Karpas-422 (cell line): ENCODE measurements around the gene LRRC3. TPM values are rescaled to one million over a fixed set of nuclear protein-coding genes. Genes with fewer than 3 reads are reported as not detected.

ENCODE experiments used
- DNase-seq: peaks from one replicate; pipeline ENCODE4 v3.0.0-alpha.2; 2015
- H2AFZ ChIP-seq: fragments of 200-600 bp; sonication (generic); 2 replicates; pipeline ENCODE4 v1.6.1; 2014; ENCODE audit warnings: antibody characterized with exemption, low read length, mixed read lengths
- H3K27ac ChIP-seq: fragments of 200-600 bp; sonication (generic); 2 replicates; pipeline ENCODE4 v1.5.1; 2014; ENCODE audit warnings: mild to moderate bottlenecking, low read length, moderate library complexity
- H3K27me3 ChIP-seq: fragments of 200-600 bp; sonication (generic); 2 replicates; pipeline ENCODE4 v1.6.1; 2014; ENCODE audit warnings: low read length, mixed read lengths
- H3K36me3 ChIP-seq: fragments of 200-600 bp; sonication (generic); 2 replicates; pipeline ENCODE4 v1.6.1; 2014; ENCODE audit warnings: low read length, mixed read lengths; ENCODE audit not compliant: insufficient read depth
- H3K4me1 ChIP-seq: fragments of 200-600 bp; sonication (generic); 2 replicates; pipeline ENCODE4 v1.6.1; 2014; ENCODE audit warnings: mild to moderate bottlenecking, low read length, mixed read lengths
- H3K4me2 ChIP-seq: fragments of 200-600 bp; sonication (generic); 2 replicates; pipeline ENCODE4 v1.6.1; 2014; ENCODE audit warnings: low read length, low read depth, mild to moderate bottlenecking; ENCODE audit not compliant: poor library complexity, severe bottlenecking
- H3K4me3 ChIP-seq: fragments of 200-600 bp; sonication (generic); 2 replicates; pipeline ENCODE4 v1.5.1; 2014; ENCODE audit warnings: mild to moderate bottlenecking, antibody characterized with exemption, low read length, mixed read lengths
- H3K79me2 ChIP-seq: fragments of 200-600 bp; sonication (generic); 2 replicates; pipeline ENCODE4 v1.6.1; 2014; ENCODE audit warnings: mild to moderate bottlenecking, low read length, mixed read lengths
- H3K9ac ChIP-seq: fragments of 200-600 bp; sonication (generic); 2 replicates; pipeline ENCODE4 v1.6.0; 2014; ENCODE audit warnings: low read length
- H3K9me2 ChIP-seq: fragments of 200-600 bp; sonication (generic), shearing (Covaris generic); replicated peaks from 2 replicates; pipeline ENCODE4 v1.6.0; 2014; ENCODE audit warnings: mild to moderate bottlenecking, low read length, moderate library complexity; ENCODE audit not compliant: insufficient read depth
- H3K9me3 ChIP-seq: fragments of 300-700, 200-600 bp; sonication (generic); 2 replicates; pipeline ENCODE4 v1.6.1; 2014; ENCODE audit warnings: low read length, mixed read lengths
- H4K20me1 ChIP-seq: fragments of 200-600 bp; sonication (generic); 2 replicates; pipeline ENCODE4 v1.6.1; 2014; ENCODE audit warnings: mild to moderate bottlenecking, antibody characterized with exemption, low read length, low read depth; ENCODE audit not compliant: insufficient read depth
- total RNA-seq: library from RNA; depleted of rRNA; stranded (reverse); fragments of >200 nt; shearing (Covaris generic); gene quantifications from 2 replicates; pipeline ENCODE4 v1.2.3, GENCODE V29; 2014; ENCODE audit warnings: low replicate concordance

Gene LRRC3
- total RNA-seq, 1 experiment from 2014 or later: not detected

DNA sequence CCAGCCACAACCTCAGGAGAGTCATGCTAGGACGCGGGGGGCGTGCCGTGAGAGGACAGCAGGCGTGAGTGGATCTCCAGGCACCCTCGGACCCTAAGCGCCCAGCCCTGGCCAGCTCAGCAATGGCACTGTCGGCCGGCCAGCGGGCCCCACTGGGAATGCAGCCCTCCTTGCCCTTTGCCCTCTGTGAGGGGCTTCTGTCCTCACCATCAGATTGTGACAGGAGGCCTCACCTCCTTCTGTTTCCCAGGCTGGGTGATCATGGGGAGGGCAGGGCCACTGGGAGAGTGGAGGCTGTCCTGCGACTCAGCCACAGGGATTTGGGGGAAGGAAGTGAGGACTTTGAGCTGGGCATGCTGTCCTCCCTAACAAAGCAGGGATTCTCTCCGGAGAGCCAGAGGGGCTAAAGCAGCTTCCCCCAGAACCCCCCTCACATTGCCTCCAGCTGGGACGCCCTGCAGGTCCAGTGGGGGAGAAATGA is 6.6 kb upstream of the LRRC3 start:
- Histone ChIP-seq H3K79me2 (no peaks in the 10 kb centered on the region), H3K4me2 (no peak overlapping the region), H3K27me3 (no peaks in the 10 kb centered on the region), H3K9ac (no peak overlapping the region), H4K20me1 (no peaks in the 10 kb centered on the region), H2AFZ (no peak overlapping the region), H3K9me2 (no peaks in the 10 kb centered on the region), H3K9me3 (no peaks in the 10 kb centered on the region), H3K4me3 (no peak overlapping the region), H3K27ac (no peak overlapping the region), H3K4me1 (no peaks in the 10 kb centered on the region), H3K36me3 (no peaks in the 10 kb centered on the region)
- no peak for DNase-seq

DNA sequence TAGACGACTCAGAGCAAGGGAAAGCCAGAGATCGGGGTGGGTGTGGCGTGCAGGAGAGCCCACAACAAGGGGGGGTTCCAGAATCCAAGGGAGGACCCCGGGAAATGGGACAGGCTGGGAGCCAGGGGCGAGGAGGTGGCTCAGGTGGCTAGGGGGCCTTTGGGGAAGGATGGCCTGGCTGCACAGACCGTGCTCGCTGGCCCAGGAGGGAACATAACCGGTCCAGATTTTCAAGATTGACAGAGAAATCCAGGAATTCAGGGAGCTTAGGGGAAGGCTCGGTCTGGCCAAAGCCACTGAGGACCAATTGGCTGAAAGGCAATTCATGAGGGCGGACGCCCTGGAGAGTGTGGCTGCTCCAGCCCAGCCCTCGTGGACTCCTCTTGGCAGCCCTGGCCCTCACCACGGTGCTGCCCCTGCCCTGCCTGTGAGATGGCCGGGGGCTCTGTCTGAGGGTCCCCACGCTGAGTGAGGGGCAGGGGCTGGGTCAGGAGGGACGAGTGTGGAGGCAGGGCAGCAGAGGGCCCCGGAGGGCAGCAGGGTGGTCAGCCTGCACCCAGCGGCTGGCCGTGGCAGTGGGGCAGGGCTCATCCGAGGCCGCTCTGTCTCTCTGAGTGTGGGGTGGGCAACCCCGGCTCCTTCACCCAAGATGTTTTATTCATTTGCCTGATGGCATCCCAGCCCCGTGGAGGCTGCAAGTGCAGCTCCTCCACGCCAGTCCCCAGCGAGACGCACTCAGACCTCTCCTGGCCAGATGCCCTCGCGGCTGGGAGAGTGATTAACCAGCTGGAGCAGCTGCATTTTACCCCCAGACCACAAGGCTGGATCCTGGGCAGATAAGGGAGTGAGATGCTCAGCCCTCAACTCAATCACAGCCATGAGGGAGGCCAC is 5.6 kb upstream of the LRRC3 start:
- Histone ChIP-seq H3K4me1 (no peaks in the 10 kb centered on the region), H2AFZ (no peak overlapping the region), H3K9me2 (no peaks in the 10 kb centered on the region), H3K4me3 (no peak overlapping the region), H3K27me3 (no peaks in the 10 kb centered on the region), H4K20me1 (no peaks in the 10 kb centered on the region), H3K4me2 (no peak overlapping the region), H3K36me3 (no peaks in the 10 kb centered on the region), H3K9me3 (peaks cover 7% of the 10 kb centered on the region), H3K27ac (no peak overlapping the region), H3K9ac (no peak overlapping the region), H3K79me2 (no peaks in the 10 kb centered on the region)
- no peak for DNase-seq

DNA sequence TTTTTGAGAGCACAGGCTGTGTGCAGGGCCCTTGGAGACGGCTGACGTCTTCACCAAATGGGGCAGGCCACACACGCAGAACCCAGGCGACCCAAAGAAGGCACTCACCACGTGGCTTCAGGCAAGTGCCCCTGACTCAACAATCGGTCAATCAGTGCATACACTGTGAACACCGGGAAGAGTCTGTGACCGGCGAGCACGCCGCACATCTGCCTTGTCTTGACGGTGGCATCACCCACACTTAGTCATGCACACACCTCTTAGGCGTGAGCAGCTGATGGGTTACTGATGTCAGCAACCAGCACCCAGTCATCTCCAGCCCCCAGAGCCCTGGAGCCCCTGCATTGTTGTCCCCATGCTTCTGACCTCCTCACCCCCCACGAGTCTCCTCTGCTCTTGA is 4.9 kb upstream of the LRRC3 start:
- Histone ChIP-seq H4K20me1 (no peaks in the 10 kb centered on the region), H3K27me3 (no peaks in the 10 kb centered on the region), H3K4me2 (no peak overlapping the region), H3K36me3 (no peaks in the 10 kb centered on the region), H2AFZ (no peak overlapping the region), H3K79me2 (no peaks in the 10 kb centered on the region), H3K9ac (no peak overlapping the region), H3K9me2 (no peaks in the 10 kb centered on the region), H3K9me3 (peaks cover 7% of the 10 kb centered on the region), H3K4me1 (no peaks in the 10 kb centered on the region), H3K4me3 (no peak overlapping the region), H3K27ac (no peak overlapping the region)
- DNase-seq: no peak

DNA sequence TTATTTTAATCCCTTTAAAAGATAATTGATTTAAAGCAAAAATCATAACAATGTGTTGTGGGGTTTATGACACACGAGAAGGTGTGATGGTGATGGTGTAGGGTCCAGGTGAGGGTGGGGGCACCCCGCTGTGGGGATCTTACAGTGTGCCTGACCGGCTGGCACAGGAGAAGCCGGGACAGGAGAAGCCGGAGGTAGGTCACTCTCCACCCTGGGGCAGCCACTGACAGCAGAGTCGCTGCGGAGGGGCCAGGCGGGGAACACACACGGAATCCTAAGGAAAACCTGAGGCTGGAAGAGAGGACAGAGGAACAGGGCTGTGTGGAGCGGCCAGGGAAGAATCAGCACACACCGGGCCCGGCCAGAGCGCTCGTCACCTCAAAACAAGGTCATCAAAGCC is 4.3 kb upstream of the LRRC3 start:
- Histone ChIP-seq H4K20me1 (no peaks in the 10 kb centered on the region), H3K4me1 (no peaks in the 10 kb centered on the region), H3K9ac (no peak overlapping the region), H3K79me2 (no peaks in the 10 kb centered on the region), H3K4me2 (no peak overlapping the region), H3K4me3 (no peak overlapping the region), H3K9me3 (peaks cover 7% of the 10 kb centered on the region), H3K27ac (no peak overlapping the region), H3K27me3 (no peaks in the 10 kb centered on the region), H2AFZ (no peak overlapping the region), H3K36me3 (no peaks in the 10 kb centered on the region), H3K9me2 (no peaks in the 10 kb centered on the region)
- DNase-seq: no peak

DNA sequence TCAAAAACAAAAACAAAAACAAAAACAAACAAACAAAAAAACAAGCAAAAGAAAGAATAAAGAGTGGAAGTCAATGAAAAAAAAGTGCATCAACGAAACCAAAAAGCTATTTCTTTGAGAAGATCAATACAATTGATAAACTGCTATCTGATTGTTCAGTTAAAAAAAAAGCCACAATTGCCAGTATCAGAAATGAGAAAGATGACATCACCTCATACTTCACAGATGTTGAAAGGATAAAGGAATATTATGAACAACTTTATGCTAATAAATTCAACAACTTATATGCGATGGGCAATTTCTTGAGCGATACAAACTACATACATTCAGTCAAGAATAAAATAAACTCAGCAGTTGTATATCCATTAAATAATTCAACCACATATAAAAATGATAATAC is 2.2 kb upstream of the LRRC3 start:
- Histone ChIP-seq H2AFZ (no peak overlapping the region), H3K27me3 (no peaks in the 10 kb centered on the region), H3K27ac (no peak overlapping the region), H3K79me2 (no peaks in the 10 kb centered on the region), H3K4me2 (no peak overlapping the region), H3K9me2 (no peaks in the 10 kb centered on the region), H3K4me3 (no peak overlapping the region), H4K20me1 (no peaks in the 10 kb centered on the region), H3K9me3 (peaks cover 7% of the 10 kb centered on the region), H3K9ac (no peak overlapping the region), H3K36me3 (no peaks in the 10 kb centered on the region), H3K4me1 (no peaks in the 10 kb centered on the region)
- DNase-seq: no peak

DNA sequence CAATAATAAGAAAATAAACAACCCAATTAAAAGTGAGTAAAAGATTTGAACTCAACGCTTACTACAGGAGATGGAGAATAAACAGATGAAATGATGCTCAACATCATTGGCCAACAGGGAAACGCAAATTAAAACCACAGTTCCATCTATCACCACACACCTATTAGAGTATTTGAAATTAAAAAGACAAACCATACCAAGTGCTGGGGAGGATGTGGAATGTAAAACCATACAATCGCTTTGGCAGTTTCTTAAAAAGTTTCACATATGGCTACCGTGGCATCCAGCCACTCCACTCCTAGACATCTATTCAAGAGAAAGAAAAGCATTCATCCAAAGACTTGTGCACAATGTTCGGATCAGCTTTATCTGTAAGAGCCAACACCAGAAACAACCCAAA is 1.3 kb upstream of the LRRC3 start:
- Histone ChIP-seq H3K4me1 (no peaks in the 10 kb centered on the region), H3K36me3 (no peaks in the 10 kb centered on the region), H3K79me2 (no peaks in the 10 kb centered on the region), H3K9me2 (no peaks in the 10 kb centered on the region), H3K27ac (no peak overlapping the region), H3K27me3 (no peaks in the 10 kb centered on the region), H3K4me2 (no peak overlapping the region), H2AFZ (no peak overlapping the region), H3K9ac (no peak overlapping the region), H4K20me1 (no peaks in the 10 kb centered on the region), H3K9me3 (peaks cover 7% of the 10 kb centered on the region), H3K4me3 (no peak overlapping the region)
- DNase-seq: no peak

DNA sequence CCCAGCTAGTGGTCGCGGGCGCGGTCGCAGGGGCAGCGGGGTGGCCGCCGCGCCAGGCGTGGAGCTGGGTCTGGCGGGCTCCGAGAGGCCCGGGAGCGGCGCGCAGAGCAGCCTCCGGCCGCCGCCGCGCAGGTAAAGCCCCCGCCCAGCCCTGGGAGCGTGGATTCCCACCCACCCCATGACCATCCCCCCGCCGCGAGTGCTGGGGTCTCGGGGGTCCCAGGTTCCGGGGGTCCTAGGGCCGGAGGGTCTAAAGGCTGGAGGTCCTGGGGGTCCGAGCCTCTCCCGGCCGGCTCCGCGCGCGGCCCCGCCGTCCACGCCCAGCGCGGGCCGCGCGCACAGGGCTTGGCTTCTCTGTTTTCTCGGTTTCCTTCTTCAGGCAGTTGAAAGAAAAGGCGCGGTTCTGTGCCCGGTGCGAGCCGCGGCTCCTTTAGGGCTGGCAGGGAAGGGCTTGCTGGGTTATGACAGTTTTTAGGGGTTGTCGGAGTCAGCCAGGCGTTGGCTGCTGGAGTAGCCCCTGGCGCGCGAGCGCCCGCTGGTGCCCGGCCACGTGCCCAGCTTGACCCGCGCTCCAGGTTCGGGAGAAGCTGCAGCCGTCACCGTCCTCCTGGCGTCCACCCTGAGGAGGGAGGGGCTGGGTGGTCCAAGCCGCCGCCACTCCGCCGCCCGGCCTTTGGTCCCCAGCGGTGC is 359 bp downstream of the LRRC3 start:
- no peaks in the 10 kb centered on the region for H3K79me2 ChIP-seq
- H3K27me3 ChIP-seq: no peaks in the 10 kb centered on the region
- no peaks in the 10 kb centered on the region for H4K20me1 ChIP-seq
- no peak overlapping the region for H3K9ac ChIP-seq
- H3K4me1 ChIP-seq: no peaks in the 10 kb centered on the region
- DNase-seq: no peak
- H3K36me3 ChIP-seq: no peaks in the 10 kb centered on the region
- H3K27ac ChIP-seq: no peak overlapping the region
- no peak overlapping the region for H2AFZ ChIP-seq
- H3K4me2 ChIP-seq: no peak overlapping the region
- H3K9me2 ChIP-seq: no peaks in the 10 kb centered on the region
- H3K4me3 ChIP-seq: no peak overlapping the region
- H3K9me3 ChIP-seq: peaks cover 7% of the 10 kb centered on the region

DNA sequence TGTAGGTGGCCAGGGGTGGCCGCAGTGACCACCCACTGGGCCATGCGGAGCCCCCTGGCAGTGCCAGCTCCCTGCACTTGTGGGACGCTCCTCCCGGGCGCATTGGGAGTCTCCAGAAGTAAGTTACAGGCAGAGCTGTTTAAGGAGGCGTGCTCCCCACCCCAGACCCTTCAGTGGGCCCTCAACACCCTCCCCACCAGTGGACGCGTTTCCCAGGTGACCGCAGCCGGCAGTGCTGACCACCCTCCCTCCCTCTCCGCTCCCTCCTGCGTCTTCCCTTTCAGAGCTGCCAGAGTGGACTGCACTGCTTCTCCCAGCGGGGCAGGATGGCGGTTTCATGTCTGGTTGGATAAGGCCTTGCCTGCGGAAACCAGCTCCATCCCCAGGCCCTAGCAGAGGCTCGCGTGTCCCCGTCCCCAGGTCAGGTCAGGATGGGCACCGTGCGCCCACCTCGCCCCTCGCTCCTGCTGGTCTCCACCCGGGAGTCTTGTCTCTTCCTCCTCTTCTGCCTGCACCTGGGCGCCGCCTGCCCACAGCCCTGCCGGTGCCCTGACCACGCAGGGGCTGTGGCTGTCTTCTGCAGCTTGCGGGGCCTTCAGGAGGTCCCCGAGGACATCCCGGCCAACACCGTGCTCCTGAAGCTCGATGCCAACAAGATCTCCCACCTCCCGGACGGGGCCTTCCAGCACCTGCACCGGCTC is 1.1 kb downstream of the LRRC3 start:
- no peaks in the 10 kb centered on the region for H3K36me3 ChIP-seq
- peaks cover 7% of the 10 kb centered on the region for H3K9me3 ChIP-seq
- no peak overlapping the region for H3K4me2 ChIP-seq
- no peak for DNase-seq
- no peaks in the 10 kb centered on the region for H3K79me2 ChIP-seq
- no peak overlapping the region for H3K27ac ChIP-seq
- no peak overlapping the region for H2AFZ ChIP-seq
- H3K27me3 ChIP-seq: no peaks in the 10 kb centered on the region
- H4K20me1 ChIP-seq: no peaks in the 10 kb centered on the region
- no peak overlapping the region for H3K9ac ChIP-seq
- H3K9me2 ChIP-seq: no peaks in the 10 kb centered on the region
- H3K4me1 ChIP-seq: no peaks in the 10 kb centered on the region
- H3K4me3 ChIP-seq: no peak overlapping the region
